GM21576 (cell line): ENCODE measurements around the gene UNC13C.
"Not testable (repeated sequence)": the region's sequence is repeated elsewhere in the genome, so short reads cannot be mapped to it uniquely, and the experiment has no call there.

Source experiments
- ATAC-seq: cut with Tn5 transposase; IDR thresholded peaks from one replicate; pipeline ENCODE4 v1.9.1; 2021; ENCODE audit warnings: mild to moderate bottlenecking, moderate library complexity; ENCODE audit not compliant: unreplicated experiment

The UNC13C gene

GRCh38 chr15:54410481-54410880 lies 432.2 kb downstream of the UNC13C start:
- ATAC-seq: no peak

DNA sequence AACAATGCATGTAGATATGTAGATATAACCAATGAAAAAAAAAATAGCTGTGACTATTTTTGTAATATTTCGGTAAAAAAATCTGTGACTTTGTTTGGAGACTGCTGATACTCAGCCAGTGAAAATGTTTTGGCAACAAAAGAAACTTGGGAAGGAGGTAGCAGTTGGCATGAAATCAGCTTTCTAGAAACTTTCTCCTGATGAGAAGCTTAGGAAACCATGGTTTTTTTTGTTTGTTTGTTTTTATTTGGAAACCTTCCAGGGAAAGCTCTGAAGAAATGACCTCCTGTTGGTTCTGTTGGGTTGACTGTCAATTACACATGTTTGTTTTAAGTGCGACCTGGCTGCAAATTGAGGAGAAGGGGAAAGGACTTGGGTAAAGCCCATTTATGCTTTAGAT lies 445.9 kb downstream of the UNC13C start:
- no peak for ATAC-seq

- ATAC-seq: no peak
Observed at GRCh38 chr15:54428596-54428995, 450.4 kb downstream of the UNC13C start.

GRCh38 chr15:54450288-54450687 lies 472.0 kb downstream of the UNC13C start:
- not testable (repeated sequence) for ATAC-seq

- no peak for ATAC-seq
Observed at GRCh38 chr15:54456413-54456812, 478.2 kb downstream of the UNC13C start.

DNA sequence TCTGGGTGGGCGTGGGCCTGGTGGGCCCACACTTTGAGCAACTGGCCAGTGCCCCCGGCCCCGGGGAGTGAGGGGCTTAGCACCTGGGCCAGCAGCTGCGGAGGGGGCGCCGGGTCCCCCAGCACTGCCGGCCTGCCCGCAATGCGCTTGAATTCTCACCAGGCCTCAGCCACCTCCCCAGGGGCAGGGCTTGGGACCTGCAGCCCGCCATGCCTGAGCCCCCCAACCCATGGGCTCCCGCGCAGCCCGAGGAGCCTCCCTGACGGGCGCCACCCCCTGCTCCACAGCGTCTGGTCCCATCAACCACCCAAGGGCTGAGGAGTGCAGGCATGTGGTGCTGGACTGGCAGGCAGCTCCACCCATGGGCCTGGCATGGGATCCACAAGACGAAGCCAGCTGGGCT lies 484.3 kb downstream of the UNC13C start:
- no peak for ATAC-seq

DNA sequence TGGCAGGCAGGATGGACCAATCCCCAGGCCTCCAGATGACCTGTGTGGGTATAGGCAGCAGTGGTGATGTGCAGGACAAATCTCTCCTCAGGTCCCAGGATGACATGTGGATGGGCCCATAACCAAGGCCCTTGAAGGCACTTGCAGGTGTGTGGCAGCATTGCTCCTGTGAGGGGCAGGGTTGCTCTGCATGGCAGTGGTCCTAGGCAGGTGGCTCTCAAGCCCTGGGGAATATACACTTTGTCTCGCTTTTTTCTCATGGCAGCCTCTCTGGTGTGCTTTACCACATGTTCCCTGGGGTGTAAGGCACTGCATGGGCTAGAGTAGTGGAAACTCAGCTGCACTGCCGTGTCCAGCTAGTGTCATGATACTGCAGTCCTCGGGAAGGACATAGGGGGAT lies 503.6 kb downstream of the UNC13C start:
- ATAC-seq: no peak

- ATAC-seq: no peak
Observed at GRCh38 chr15:54482251-54482650, 504.0 kb downstream of the UNC13C start.

DNA sequence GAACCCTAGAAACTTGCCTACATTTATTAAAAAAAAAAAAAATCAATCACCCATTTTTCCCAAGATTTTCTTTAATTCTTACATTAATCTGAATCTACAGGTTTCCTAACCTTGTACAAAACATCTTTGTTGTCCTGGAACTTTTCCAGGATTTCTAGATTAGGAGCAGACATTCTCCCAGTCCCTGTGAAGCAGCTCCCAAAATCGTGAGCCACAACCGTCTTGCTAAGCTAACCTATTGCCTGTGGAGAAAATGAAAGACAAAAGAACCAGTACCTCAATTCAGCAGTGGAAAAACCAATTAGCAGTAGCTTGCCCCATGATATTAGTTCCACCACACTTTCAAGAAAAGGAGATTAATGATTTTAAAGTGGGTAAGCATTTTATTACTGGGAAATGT lies 522.1 kb downstream of the UNC13C start:
- no peak for ATAC-seq

- no peak for ATAC-seq
Observed at GRCh38 chr15:54502416-54503075, 524.3 kb downstream of the UNC13C start.

GRCh38 chr15:54504695-54505094 lies 526.5 kb downstream of the UNC13C start:
- ATAC-seq: no peak

DNA sequence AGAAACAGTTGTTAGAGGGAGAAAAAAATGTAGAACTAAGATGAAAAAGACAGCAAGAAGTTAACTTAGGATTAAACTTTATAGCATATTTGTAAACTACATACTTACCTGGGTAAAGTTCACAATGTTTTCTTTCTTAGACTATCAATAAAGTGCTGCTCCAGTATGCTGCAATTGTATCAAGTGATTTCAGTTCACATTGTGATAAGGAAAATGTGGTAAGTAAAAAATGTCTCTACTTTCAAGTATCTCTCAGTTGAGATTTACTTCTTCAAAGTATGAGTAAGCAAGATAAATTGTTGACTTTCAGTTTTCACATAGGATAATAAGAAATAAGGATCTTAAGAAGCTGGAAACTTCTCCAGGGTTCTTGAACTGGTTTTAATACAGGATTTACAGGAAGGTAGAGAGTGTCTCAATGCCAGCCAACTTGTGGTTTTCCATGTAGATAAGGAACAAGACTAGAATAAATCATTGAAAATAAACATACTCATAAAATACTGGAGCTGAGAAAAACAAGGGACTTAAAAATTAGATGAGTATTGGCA lies 528.8 kb downstream of the UNC13C start:
- no peak for ATAC-seq

DNA sequence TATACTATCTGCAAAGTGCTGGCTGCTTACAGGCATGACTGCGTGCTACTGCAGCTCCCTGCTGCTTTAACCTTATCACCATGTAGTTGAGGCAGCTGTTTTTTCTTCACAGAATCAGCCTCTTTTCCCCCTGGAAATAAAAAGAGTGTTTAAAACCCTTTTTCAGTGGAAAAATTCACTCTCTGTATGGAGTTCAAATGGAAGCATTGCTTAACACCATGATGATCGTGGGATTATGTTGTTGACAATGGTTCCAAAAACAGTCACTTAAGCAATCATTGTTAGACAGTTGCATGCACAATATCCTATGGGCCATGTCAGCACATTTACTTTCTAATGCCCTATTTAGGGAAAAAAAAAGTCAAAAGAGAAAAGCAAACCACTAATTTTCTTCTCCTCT lies 536.4 kb downstream of the UNC13C start:
- no peak for ATAC-seq

- no peak for ATAC-seq
Observed at GRCh38 chr15:54515664-54516582, 537.7 kb downstream of the UNC13C start.

DNA sequence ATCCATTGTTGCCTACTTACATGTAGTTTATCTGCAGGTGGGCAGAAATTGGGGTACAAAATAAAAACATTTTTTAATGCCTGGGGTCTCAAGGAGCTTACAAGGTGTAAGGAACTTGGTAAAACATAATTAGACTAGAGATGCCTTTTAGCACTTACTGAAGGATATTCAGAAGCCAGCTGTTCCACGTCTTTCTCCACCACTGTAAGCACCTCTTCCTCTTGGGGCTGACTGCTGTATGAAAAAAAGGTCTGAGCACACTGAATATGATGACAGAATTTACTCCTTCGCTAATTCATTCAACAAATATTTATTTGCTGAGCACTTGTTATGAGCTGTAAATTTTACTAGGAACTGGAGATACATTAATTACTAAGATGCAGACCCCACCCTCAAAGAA lies 539.1 kb downstream of the UNC13C start:
- no peak for ATAC-seq

DNA sequence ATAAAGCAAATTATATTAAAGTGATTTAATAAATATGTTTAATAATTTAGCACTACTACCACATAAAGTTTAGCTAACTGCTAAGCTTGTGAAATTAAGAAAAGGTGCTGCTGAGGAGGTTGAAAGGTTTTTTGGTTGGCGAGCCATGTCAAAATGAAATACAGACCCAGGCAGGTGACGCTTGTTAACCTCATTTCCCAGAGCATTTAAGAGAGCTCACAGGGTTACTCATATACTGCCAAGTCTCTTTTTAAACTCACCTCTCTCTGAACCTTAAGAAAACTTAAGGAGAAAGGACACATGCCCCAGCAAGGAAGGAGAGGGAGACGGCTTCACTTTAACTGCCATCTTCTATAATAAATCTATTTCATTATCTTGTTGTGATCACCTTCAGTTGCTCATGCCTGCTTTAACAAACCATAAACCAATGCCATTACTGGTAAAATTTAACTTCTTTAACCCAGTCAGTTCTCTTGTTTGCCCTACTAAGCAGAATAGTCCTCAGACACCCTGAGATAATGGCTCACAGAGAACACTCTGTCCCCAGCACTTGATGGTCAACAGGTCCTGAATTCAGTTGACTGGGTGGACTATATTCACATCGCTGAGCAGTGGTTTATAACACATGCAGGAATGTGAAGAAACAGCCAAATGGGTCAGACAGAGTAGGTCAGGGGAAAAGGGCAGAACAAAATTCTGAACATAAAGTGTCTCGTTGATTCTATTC lies 540.1 kb downstream of the UNC13C start:
- no peak for ATAC-seq

- ATAC-seq: peak; percentile 52
Observed at GRCh38 chr15:54519577-54519976, 541.3 kb downstream of the UNC13C start.

- ATAC-seq: no peak
Observed at GRCh38 chr15:54520616-54521015, 542.4 kb downstream of the UNC13C start.

- ATAC-seq: no peak
Observed at GRCh38 chr15:54521206-54521605, 543.0 kb downstream of the UNC13C start.

- no peak for ATAC-seq
Observed at GRCh38 chr15:54528021-54528420, 549.8 kb downstream of the UNC13C start.

- no peak for ATAC-seq
Observed at GRCh38 chr15:54540721-54541120, 562.5 kb downstream of the UNC13C start.
